IPS-18a (cell line): Measurements from ENCODE around the gene LINGO3.
A peak's percentile ranks its signal among the peaks of the same experiment; 100 is the strongest.

Experiments used
- H3K27ac ChIP-seq: one replicate; pipeline ENCODE4 v1.5.1; 2013; ENCODE audit warnings: low read length
- H3K27me3 ChIP-seq: one replicate; pipeline ENCODE4 v1.6.1; 2013; ENCODE audit warnings: mild to moderate bottlenecking, low read length; ENCODE audit not compliant: control insufficient read depth, insufficient read depth
- H3K36me3 ChIP-seq: one replicate; pipeline ENCODE4 v1.6.1; 2013; ENCODE audit warnings: low read depth, low read length; ENCODE audit not compliant: control insufficient read depth
- H3K4me1 ChIP-seq: one replicate; pipeline ENCODE4 v1.6.1; 2013; ENCODE audit warnings: low read depth, low read length; ENCODE audit not compliant: control insufficient read depth
- H3K4me3 ChIP-seq: one replicate; pipeline ENCODE4 v1.5.1; 2013; ENCODE audit warnings: low read length
- H3K9ac ChIP-seq: one replicate; pipeline ENCODE4 v1.6.1; 2013; ENCODE audit warnings: mild to moderate bottlenecking, low read length, moderate library complexity
- H3K9me3 ChIP-seq: one replicate; pipeline ENCODE4 v1.6.1; 2013; ENCODE audit warnings: low read depth, low read length; ENCODE audit not compliant: control insufficient read depth

LINGO3 gene

DNA sequence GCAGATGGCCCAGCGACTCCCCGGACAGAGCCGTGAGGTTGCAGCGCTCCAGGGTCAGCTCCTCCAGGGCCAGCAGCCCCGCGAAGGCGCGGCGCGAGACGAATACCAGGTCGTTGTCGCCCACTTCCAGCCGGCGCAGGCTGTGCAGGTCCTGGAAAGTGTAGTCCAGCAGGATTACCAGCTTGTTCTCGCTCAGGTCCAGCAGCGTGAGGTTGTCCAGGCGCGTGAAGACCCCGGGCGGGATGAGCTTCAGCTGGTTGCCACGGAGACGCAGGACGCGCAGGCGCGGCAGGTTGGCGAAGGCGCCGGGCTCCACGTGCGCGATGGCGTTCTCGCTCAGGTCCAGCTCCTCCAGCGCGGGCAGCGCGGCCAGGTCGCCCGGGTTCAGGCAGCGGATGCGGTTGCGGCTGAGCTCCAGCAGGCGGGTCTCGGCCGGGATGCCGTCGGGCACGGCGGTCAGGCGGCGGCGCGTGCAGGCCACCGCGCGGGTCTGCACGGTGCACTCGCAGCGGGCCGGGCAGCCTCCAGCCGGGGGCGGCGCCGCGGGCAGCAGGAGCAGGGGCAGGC lies 16.7 kb downstream of the LINGO3 start:
- no peak overlapping the region for H3K27ac ChIP-seq
- H3K27me3 ChIP-seq: peaks cover 95% of the 10 kb centered on the region
- H3K9me3 ChIP-seq: no peaks in the 10 kb centered on the region
- H3K4me1 ChIP-seq: no peaks in the 10 kb centered on the region
- H3K36me3 ChIP-seq: no peaks in the 10 kb centered on the region
- H3K4me3 ChIP-seq: peak overlapping the region; percentile 30
- no peak overlapping the region for H3K9ac ChIP-seq

DNA sequence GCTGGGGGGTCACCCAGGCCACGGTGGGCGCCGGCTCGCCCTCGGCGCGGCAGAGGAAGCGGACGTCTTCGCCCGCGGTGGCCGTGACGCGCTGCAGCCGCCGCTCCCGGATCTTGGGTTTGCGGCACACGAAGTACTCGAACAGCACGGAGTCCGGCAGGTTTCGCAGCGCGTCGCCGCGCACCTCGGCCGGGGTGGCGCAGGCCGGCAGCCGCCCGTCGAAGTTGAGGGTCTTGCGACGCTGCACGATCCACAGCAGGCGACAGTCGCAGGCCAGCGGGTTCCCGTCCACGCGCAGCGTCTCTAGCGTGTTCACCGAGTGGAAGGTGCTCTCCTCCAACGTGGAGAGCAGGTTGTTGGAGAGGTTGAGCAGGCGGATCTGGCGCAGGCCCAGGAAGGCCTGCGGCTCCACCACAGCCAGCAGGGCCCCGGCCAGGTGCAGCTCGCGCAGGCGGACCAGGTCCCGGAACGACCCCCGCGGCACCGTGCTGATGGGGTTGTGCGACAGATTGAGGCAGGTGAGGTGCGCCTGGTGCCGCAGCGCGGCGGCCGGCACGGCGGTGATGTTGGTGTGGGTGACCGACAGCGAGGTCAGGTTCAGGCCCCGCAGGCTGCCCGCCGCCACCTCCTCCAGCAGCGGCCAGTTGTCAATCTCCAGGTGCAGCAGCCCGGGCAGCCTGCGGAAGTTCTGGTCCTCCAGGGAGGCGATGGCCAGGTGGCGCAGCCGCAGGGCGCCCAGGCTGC lies 17.3 kb downstream of the LINGO3 start:
- Histone ChIP-seq H3K36me3 (no peaks in the 10 kb centered on the region), H3K9me3 (no peaks in the 10 kb centered on the region), H3K27ac (no peak overlapping the region), H3K27me3 (peaks cover 95% of the 10 kb centered on the region), H3K9ac (no peak overlapping the region), H3K4me3 (peak overlapping the region; percentile 30), H3K4me1 (no peaks in the 10 kb centered on the region)

- no peak overlapping the region for H3K27ac ChIP-seq
- no peaks in the 10 kb centered on the region for H3K36me3 ChIP-seq
- H3K27me3 ChIP-seq: peaks cover 88% of the 10 kb centered on the region
- H3K9me3 ChIP-seq: no peaks in the 10 kb centered on the region
- peak overlapping the region; percentile 27 for H3K4me3 ChIP-seq
- no peaks in the 10 kb centered on the region for H3K4me1 ChIP-seq
- no peak overlapping the region for H3K9ac ChIP-seq
Observed at GRCh38 chr19:2289714-2290435, 18.1 kb downstream of the LINGO3 start.

DNA sequence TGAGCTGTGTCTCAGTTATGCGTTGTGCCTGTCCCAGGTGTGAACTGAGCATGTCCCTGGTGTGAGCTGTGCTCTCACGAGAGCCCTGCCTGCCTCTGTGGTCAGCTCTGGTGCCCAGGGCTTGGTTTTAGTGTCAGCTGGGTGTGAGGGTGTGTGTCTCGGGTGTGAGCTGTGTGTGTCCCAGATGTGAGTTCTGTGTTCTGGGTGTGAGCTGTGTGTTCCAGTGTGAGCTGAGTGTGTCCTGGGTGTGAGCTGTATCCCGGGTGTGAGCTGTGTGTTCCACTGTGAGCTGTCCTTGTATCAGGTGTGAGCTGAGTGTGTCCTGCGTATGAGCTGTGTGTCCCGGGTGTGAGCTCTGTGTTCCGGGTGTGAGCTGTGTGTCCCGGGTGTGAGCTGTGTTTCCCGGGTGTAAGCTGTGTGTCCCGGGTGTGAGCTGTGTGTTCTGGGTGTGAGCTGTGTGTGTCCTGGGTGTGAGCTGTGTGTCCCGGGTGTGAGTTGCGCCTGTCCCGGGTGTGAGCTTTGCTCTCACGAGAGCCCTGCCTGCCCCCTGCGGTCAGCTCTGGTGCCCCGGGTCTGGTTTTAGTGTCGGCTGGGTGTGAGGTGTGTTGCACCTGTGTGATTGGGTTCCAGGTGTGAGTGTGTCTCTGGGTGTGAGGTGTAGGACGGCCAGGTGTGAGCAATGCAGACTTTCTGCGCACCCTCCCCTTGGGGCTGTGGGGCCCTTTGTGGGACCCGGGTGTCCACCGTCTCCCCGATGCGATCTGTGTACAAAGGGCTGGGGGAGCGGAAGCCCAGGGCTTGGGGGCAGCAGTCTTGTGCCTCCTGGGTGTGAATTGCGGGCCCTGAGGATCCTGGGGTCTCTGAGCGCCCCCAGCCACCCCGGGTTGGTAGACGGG lies 18.9 kb downstream of the LINGO3 start:
- no peak overlapping the region for H3K4me3 ChIP-seq
- H3K27me3 ChIP-seq: peaks cover 80% of the 10 kb centered on the region
- no peak overlapping the region for H3K27ac ChIP-seq
- H3K9ac ChIP-seq: no peak overlapping the region
- no peaks in the 10 kb centered on the region for H3K9me3 ChIP-seq
- no peaks in the 10 kb centered on the region for H3K36me3 ChIP-seq
- H3K4me1 ChIP-seq: no peaks in the 10 kb centered on the region

DNA sequence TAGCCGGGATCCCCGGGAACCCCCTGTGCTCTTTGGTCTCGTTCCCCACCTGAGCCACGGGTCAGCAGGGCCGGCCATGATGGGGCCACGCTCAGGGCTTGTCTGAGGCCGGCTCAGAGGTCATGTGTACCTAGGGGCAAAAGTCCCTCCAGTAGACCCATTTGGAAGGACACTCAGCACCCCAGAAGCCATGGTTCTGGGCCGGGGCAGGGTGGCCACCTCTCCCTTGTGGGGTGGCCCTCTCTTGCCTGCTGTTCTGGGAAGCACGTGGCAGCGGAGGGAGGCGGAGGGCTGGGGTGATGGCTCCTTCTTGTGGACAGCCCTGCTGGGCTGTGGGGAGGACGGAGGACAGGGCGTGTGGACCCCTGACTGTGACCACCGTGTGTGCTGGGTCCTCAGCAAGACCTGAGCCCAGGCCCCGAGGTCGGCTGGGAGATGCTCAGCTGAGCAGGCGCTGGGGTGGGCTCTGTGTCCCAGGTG lies 19.6 kb downstream of the LINGO3 start:
- Histone ChIP-seq H3K4me3 (no peak overlapping the region), H3K27ac (no peak overlapping the region), H3K9ac (no peak overlapping the region), H3K9me3 (no peaks in the 10 kb centered on the region), H3K4me1 (no peaks in the 10 kb centered on the region), H3K27me3 (peaks cover 73% of the 10 kb centered on the region), H3K36me3 (no peaks in the 10 kb centered on the region)

DNA sequence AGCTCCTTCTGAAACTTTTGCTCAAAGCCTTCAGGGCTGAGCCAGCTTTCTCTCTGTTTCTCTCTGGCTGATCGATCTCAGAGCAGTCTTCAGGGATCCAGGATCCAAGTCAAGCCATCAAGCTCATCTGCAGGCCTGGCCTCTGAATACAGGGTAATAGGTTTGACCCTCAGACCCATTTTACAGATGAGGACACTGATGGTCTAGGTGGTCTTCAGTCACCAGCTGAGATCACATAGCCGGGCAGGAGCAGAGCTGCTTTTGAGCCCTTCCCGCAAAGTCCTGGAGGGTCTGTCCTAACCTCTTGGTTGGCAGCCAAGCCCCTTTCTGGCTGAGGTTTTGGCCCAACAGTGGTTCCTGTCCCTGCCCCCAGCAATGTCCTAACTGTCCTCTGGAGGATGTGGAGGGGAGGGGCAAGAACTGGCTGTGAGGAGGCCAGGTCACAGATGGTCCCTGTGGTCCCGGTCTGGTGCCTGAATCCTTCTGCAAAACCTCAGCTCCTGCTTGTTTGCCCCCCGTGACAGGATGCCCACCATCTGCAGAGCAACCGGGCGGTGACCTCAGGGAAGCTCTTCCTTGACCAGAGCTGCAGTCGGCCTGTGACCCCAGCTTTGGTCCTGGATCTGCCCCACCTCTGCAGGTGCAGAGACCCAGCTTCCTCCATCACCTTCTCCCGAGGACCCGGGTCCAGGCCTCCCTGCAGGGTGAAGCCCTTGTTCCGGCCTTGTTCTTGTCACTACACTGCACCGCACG lies 20.2 kb downstream of the LINGO3 start:
- Histone ChIP-seq H3K27ac (no peak overlapping the region), H3K36me3 (no peaks in the 10 kb centered on the region), H3K9ac (no peak overlapping the region), H3K27me3 (peaks cover 74% of the 10 kb centered on the region), H3K4me3 (no peak overlapping the region), H3K9me3 (no peaks in the 10 kb centered on the region), H3K4me1 (no peaks in the 10 kb centered on the region)

DNA sequence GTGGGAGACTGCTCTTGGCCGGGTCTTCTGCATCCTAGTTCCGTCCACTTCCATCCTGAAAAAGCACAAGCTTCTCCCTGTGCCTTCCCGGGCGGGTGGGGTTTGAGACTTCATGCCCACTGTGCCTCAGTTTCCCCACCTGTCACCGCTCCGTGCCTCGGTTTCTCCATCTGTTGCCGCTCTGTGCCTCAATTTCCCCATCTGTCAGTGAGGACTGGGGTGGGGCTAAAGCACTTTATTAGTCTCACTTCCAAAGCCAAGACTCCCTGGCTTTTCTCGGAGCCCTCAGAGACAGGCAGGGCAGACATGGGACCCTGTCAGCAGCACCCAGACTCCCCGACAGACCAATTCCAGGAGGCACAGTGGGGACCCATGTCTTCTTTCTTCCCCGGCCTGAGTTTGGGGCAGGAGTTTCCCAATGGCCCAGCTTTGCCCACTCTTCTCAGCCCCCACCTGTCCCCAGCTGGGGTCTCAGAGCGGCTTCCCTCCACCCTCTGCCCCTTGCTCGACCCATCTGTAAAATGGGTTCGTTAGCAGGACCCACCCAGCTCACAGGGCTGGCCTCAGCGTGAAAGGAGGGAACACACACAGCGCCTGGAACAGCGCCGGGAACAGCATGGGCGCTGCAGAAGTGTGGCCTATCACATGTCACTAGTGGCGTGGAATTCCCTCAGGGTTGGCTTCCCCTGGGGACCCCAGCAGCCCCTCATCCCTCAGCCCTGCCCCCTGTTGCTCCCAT lies 21.4 kb downstream of the LINGO3 start:
- Histone ChIP-seq H3K4me1 (no peaks in the 10 kb centered on the region), H3K9ac (no peak overlapping the region), H3K27me3 (peaks cover 74% of the 10 kb centered on the region), H3K4me3 (no peak overlapping the region), H3K36me3 (no peaks in the 10 kb centered on the region), H3K27ac (no peak overlapping the region), H3K9me3 (no peaks in the 10 kb centered on the region)

DNA sequence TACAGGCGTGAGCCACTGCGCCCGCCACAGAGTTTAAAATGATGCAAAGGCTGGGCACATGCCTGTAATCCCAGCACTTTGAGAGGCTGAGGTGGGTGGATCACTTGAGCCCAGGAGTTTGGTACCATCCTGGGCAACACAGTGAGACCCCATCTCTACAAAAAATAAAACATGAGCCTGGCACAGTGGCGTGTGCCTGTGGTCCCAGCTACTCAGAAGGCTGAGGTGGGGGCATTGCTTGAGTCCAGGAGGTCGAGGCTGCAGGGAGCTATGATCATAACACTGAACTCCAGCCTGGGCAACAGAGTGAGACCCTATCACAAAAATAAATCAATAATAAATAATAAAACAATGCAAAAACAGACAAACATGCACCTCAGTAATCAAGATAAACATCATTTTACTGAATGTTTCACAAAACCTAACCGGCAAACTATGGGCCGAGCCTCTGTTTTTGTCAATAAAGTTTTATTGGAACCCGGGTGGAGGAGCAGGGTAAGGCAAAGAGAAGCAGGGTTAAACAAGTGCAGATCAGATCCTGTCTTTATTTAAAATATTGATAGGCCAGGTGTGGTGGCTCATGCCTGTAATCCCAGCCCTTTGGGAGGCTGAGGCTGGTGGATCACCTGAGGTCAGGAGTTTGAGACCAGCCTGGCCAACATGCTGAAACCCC lies 24.0 kb downstream of the LINGO3 start:
- H3K27ac ChIP-seq: no peak overlapping the region
- H3K27me3 ChIP-seq: peaks cover 50% of the 10 kb centered on the region
- H3K36me3 ChIP-seq: no peaks in the 10 kb centered on the region
- H3K9ac ChIP-seq: no peak overlapping the region
- H3K9me3 ChIP-seq: no peaks in the 10 kb centered on the region
- no peaks in the 10 kb centered on the region for H3K4me1 ChIP-seq
- no peak overlapping the region for H3K4me3 ChIP-seq

DNA sequence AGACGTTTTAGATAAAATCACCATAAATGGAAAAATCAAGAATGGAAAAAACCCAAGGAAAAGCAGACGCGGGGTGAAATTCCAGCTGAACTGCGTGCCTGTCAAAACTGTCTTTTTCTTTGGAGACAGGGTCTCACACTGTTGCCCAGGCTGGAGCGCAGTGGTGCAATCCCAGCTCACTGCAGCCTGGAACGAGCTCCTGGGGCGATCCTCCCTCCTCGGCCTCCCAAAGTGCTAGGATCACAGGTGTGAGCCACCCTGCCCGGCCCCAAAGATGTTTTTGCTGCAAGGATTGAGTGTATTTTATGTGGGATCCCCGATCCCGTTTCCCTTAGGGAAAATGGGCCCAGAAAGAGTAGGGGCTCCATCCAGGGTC lies 25.1 kb downstream of the LINGO3 start:
- Histone ChIP-seq H3K4me1 (no peaks in the 10 kb centered on the region), H3K36me3 (no peaks in the 10 kb centered on the region), H3K4me3 (peak overlapping the region; percentile 50), H3K27me3 (peaks cover 39% of the 10 kb centered on the region), H3K27ac (no peak overlapping the region), H3K9ac (no peak overlapping the region), H3K9me3 (no peaks in the 10 kb centered on the region)
